WERI-Rb-1 (cell line): ENCODE results near the gene SDE2.

ENCODE experiments used
- DNase-seq: peaks from one replicate; pipeline ENCODE4 v3.0.0-alpha.2; 2020
- H3K27ac ChIP-seq: fragments of 250-450 bp; sonication (Bioruptor Pico); 2 replicates; pipeline ENCODE4 v1.5.1; 2020; ENCODE audit warnings: mild to moderate bottlenecking, moderate library complexity
- H3K27me3 ChIP-seq: fragments of 250-450 bp; sonication (Bioruptor Pico); 2 replicates; pipeline ENCODE4 v1.5.1; 2021; ENCODE audit warnings: mild to moderate bottlenecking, low read depth, moderate library complexity; ENCODE audit not compliant: insufficient read depth, severe bottlenecking
- H3K36me3 ChIP-seq: fragments of 250-450 bp; sonication (Bioruptor Pico); 2 replicates; pipeline ENCODE4 v1.5.1; 2020; ENCODE audit warnings: mild to moderate bottlenecking, moderate library complexity
- H3K4me3 ChIP-seq: 2 replicates; pipeline ENCODE4 v1.5.1; 2011; ENCODE audit warnings: low read depth, mild to moderate bottlenecking, control low read depth, low read length
- H3K9me3 ChIP-seq: fragments of 250-450 bp; sonication (Bioruptor Pico); 2 replicates; pipeline ENCODE4 v1.5.1; 2021; ENCODE audit warnings: mild to moderate bottlenecking, moderate library complexity; ENCODE audit not compliant: severe bottlenecking
- TF ChIP-seq, protein P1 (sequence below): IDR thresholded peaks from 2 replicates; pipeline ENCODE4 v1.5.1; 2011; ENCODE audit warnings: low read depth, mild to moderate bottlenecking, control low read depth, inconsistent platforms, low read length

SDE2 gene

DNA sequence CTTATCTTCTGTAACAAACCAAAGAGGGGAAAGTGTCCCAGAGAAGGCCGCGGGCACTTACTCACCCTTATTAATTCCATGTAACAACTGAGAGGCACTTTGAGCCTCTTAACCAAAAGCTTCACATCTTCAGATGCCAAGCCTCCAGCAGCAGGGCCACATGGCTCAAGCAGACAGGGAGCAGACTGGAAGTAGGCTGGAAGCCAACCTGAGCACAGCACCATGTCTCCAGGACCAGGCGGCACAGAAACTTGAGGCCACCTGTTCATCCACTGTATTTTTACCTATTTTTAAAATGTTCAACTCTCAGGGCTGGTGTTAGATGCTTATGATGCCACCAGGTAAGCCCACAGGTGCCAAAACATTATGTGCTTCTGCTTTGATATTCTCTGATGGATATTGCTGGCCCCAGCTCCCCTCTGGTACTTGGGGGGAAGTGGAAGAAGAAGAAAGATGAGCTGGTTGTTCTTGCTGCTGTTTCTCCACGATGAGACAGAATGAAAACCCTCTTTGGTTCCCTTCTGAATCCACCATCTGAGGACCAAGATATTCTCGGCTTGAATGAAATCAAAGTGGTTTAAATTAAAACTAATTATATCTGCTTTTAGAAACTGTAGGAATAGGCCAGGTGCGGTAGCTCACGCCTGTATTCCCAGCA is 30.6 kb upstream of the SDE2 start:
- H3K4me3 ChIP-seq: no peak overlapping the region
- no peaks in the 10 kb centered on the region for H3K36me3 ChIP-seq
- TF ChIP-seq, protein P1, sequence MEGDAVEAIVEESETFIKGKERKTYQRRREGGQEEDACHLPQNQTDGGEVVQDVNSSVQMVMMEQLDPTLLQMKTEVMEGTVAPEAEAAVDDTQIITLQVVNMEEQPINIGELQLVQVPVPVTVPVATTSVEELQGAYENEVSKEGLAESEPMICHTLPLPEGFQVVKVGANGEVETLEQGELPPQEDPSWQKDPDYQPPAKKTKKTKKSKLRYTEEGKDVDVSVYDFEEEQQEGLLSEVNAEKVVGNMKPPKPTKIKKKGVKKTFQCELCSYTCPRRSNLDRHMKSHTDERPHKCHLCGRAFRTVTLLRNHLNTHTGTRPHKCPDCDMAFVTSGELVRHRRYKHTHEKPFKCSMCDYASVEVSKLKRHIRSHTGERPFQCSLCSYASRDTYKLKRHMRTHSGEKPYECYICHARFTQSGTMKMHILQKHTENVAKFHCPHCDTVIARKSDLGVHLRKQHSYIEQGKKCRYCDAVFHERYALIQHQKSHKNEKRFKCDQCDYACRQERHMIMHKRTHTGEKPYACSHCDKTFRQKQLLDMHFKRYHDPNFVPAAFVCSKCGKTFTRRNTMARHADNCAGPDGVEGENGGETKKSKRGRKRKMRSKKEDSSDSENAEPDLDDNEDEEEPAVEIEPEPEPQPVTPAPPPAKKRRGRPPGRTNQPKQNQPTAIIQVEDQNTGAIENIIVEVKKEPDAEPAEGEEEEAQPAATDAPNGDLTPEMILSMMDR: no peak
- H3K9me3 ChIP-seq: no peaks in the 10 kb centered on the region
- H3K27me3 ChIP-seq: no peaks in the 10 kb centered on the region
- no peak overlapping the region for H3K27ac ChIP-seq
- DNase-seq: no peak

DNA sequence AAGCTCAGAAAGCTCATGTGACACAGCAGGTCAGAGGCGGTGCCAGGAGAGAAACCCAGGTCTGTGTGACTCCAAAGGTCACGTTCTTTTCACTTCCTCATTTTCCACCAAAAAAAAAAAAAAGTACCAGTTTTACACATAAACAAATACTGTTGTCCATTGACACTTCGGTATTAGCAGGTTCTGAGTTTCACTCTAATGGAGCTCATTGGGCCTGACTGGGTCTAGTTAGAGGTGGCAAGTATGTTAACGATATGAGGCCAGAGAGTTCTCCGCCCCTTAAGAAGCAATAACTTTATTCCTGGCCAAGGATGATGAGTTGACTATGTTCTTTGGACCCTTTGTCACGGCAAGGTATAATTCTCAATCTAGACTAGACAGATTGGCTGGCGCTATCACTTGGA is 30.0 kb upstream of the SDE2 start:
- Histone ChIP-seq H3K9me3 (no peaks in the 10 kb centered on the region), H3K4me3 (no peak overlapping the region), H3K36me3 (no peaks in the 10 kb centered on the region), H3K27ac (no peak overlapping the region), H3K27me3 (no peaks in the 10 kb centered on the region)
- DNase-seq: no peak
- TF ChIP-seq, protein P1: no peak

DNA sequence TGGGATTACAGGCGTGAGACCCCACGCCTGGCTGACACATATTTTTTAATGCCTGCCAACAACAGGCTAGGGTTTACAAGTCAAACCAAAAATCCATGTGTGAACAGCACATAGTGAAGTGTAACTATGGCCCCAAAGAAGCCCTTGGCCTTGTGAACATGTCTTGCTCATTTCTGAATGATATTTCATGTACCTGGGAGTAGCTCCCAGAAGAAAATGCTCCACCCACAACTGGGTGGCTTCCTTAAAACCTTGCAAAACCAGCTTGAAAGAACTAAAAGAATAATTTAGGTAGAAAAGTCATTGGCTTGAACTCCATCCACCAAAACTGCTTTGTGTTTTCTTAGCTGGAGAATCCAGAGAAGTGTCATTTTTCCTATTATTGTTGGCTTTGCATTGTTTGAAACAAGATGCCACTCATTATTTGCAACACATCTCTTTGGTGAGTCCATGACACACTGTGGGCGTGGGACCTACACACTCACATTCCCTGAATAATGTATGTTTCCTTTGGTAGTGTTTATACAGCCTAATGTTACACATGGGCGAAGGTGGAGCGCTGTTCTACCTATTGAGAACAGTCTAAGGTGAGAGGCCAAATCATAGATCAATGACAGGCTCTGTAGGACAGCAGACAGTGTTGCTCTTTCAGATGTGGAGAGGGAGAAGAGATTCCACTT is 28.5 kb upstream of the SDE2 start:
- no peak overlapping the region for H3K27ac ChIP-seq
- H3K27me3 ChIP-seq: no peaks in the 10 kb centered on the region
- DNase-seq: no peak
- no peak overlapping the region for H3K4me3 ChIP-seq
- no peaks in the 10 kb centered on the region for H3K36me3 ChIP-seq
- TF ChIP-seq, protein P1: no peak
- H3K9me3 ChIP-seq: no peaks in the 10 kb centered on the region

DNA sequence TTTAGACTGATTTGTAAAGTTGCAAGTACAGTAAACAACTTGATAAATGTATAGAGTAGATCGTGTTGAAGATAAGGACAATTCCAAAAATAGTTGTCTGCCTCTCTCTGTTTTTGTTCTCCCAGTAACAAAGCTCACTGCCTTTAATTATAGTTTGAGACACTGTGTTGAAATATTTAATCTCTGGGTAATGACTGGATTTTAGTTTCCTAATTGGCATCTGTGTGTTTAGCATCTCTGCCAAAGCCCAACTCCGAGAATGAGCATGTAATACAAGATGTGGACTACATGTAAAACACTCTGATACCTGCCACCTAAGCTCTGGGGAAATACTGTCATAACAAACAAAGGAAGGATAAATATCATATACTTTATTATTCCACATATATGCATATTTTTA is 27.7 kb upstream of the SDE2 start:
- no peaks in the 10 kb centered on the region for H3K36me3 ChIP-seq
- no peak for DNase-seq

DNA sequence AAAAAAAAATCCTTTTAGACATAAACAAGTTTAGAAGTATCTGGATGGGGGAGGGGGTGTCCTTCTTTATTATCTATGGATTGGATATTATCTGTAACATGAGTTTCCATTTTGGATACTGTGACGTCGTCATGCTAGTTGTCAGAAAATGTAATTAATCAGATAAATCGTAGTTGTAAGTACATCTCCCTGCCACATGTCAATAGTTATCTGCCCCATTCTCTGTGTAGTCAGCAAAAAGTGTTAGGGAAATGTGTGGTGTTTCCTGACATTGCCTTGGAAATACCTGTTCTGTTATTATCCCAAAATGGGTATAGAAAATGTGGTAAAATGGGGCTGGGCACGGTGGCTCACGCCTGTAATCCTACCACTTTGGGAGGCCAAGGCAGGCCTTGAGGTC is 24.6 kb upstream of the SDE2 start:
- TF ChIP-seq, protein P1: no peak
- Histone ChIP-seq H3K27ac (no peak overlapping the region), H3K9me3 (no peaks in the 10 kb centered on the region), H3K36me3 (no peaks in the 10 kb centered on the region), H3K4me3 (no peak overlapping the region), H3K27me3 (no peaks in the 10 kb centered on the region)
- DNase-seq: no peak

More for the DNA sequence above, 27.7 kb upstream of the SDE2 start:
- Histone ChIP-seq H3K9me3 (no peaks in the 10 kb centered on the region), H3K4me3 (no peak overlapping the region), H3K27me3 (no peaks in the 10 kb centered on the region), H3K27ac (no peak overlapping the region)
- TF ChIP-seq, protein P1: no peak
